Ammon's horn (tissue), 1 donor: Measurements from ENCODE around the gene LRP11.
"Not testable (repeated sequence)": the region's sequence is repeated elsewhere in the genome, so short reads cannot be mapped to it uniquely, and the experiment has no call there.

ENCODE experiments used
- DNase-seq: peaks from one replicate; pipeline ENCODE4 v3.0.0-alpha.2; 2016; ENCODE audit warnings: low spot score

The LRP11 gene

DNA sequence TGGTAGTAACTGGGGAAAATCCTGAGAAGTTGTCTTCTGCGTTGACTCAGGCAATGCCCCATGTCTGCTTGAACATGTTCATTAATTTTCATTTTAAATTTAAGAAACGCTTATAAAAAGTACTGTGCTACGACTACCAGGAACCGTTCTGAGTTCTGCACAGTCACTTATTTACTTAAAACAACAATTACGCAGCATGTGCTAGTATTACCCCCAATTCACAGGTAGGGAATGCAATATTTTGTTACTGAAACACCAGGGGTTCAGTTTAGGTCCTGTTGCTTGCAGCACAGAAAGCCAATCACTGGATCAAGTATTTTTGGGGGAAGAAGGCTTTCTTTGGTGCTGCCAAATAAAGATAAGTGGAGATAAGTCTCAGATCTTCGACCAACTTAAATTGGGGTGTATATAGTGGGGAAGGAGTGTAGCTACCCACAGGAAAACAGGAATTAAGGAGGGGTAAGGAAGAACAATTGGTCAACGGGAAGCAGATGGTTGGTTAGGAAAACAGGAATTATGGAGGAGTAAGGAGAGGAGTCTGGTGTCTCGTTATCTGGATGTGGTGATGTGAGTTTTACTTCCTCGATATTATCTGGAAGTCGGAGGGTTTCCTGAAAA, 5.2 kb upstream of the LRP11 start:
- DNase-seq = no peak

GRCh38 chr6:149867876-149868640, 3.9 kb upstream of the LRP11 start:
- no peak for DNase-seq

GRCh38 chr6:149864578-149865535, 698 bp upstream of the LRP11 start:
- DNase-seq = peak; percentile 81

DNA sequence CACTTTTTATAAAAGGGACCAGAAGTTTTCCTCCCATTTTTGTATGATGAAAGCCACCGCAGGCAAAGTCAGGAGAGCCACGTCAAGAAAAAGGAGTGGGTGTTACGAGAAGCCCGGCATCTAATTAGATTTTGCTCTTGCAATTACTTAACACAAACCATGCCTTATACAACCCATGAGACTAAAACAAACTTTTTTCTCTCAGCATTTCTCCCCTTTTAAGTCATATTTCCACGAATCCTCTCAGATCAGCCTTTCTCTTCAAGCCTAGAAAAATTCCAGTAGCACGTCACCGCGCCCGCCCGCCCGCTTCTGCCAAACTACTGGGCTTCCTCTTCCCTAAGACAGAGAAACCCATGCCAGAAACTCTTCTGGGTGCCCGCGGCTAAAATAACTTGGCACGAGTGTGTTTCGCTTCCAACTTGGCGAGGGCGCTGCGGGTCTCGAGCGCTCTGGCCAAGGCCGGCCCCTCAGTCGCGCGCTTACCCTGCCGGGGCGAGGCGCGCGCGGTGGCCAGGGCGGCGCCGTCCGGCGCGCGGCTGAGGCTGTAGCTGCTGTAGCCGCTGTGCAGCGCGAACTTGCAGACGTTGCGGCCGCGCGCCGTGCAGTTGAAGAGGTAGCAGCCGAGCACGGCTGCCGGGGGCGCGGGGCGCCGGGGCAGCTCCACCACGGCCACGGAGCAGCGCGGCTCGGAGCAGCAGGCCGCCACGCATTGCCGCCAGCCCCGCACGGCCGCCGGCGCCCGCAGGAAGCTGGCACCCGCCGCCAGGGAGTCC, 1.0 kb downstream of the LRP11 start:
- peak; percentile 71 for DNase-seq

DNA sequence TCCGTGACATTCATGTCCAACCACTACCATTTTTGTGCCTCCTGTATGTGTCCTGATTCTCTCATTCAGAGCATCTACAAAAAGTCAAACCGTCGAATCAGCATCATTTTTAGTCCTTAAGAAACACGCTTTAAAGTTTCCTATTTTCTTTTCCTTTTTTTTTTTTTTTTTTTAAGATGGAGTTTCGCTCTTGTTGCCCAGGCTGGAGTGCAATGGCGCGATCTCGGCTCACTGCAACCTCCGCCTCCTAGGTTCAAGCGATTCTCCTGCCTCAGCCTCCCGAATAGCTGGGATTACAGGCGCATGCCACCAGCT, 1.8 kb downstream of the LRP11 start:
- DNase-seq = not testable (repeated sequence)

DNA sequence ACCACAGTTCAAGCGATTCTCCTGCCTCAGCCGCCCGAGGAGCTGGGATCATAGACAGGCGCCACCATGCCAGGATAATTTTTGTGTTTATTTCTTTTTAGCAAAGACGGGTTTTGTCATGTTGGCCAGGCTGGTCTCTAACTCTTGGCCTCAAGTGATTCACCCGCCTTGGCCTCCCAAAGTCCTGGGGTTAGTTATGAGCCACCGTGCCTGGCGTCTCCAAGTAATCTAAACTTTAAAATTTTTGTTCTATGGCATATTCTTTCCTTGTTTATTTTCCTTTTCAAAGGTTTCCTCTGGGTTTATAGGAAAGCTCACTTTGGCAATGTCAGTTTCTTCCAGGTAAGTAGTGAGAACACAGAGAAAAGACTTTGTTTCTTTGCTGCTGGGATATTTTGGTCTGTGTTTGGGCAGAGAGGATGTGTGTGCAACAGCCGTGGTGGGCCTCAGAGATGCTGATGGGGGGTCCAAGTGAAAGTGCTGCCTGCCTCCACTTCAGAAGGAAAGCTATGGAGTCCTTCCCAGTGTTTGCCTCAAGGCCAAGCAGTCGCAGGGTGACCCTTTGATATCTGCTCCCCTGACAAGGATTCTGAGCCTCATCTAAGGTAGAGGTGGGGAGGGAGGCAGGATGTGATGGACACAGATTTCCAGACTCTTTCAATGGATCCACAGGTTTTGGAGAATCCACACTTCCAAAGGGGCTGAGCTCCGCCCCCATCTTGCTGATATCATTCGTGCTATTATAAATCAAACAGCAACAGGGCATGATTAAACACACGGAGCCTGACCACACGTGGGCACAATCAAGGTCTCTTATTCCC, 2.3 kb downstream of the LRP11 start:
- no peak for DNase-seq

GRCh38 chr6:149860834-149861602, 3.1 kb downstream of the LRP11 start:
- DNase-seq = no peak

DNA sequence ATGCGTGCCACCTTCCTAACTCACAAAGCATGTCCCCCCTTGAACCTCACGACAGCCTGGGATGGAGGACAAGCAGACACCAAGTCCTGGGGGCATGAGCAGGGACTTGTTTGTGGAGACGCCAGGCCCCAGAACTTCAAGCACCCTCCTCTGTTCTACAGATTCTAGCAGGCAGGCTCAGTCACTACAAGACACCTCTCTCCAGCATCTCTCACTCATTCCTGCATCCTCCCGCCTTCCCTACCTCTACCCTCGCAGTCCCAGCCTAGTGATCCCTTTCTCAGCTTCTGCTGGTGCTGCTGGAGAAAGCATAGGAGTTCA, 3.7 kb downstream of the LRP11 start:
- no peak for DNase-seq

DNA sequence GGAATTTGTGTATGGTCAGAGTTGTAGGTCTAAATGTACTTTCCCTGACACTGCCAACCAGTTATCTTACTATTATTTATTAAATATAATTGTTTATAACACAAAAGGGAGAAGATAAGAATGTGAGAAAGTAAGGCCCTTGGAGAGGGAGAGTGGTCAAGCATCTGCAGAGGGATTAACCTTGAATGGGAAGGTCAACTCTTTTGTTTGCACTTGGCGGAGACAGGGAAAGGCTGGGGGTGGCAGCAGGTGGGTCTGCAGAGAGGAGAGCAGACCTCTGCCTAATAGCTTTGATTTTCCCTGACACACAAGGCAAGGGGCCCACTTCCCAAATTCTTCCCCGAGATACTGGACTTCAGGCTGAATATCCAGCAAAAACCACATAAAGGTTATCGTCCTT, 4.2 kb downstream of the LRP11 start:
- DNase-seq = no peak

DNA sequence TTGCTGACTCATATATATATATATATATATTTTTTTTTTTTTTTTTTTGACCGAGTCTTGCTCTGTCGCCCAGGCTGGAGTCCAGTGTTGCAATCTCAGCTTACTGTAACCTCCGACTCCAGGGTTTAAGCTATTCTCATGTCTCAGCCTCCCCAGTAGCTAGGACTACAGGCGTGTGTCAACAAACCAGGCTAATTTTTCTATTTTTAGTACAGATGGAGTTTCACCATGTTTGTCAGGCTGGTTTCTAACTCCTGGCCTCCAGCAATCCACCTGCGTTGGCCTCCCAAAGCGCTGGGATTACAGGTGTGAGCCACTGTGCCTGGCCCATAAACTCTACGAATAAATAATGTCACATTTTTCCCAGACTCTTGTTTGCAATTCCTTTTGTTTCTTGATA, 4.8 kb downstream of the LRP11 start:
- no peak for DNase-seq

DNA sequence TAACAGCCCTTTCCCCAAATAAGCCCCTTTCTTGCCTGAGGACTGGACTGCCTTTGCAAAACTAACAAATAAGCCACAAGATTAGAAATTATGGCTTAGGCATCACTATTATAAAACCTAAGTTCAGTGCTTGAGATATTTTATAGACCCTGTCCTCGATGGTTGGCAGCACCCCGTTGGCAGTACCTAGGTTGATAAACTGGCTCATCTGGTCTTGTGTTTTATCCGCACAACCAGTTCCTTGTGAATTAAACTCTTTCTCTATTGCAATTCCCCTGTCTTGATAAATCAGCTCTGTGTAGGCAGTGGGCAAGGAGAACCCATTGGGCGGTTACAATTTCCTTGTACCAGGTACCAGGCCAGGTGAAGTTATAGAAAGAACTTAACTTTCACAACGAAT, 6.6 kb downstream of the LRP11 start:
- DNase-seq = no peak

- no peak for DNase-seq
These were observed 7.7 kb downstream of the LRP11 start for GRCh38 chr6:149856256-149856994.

GRCh38 chr6:149855741-149856140, 8.4 kb downstream of the LRP11 start:
- DNase-seq = no peak

DNA sequence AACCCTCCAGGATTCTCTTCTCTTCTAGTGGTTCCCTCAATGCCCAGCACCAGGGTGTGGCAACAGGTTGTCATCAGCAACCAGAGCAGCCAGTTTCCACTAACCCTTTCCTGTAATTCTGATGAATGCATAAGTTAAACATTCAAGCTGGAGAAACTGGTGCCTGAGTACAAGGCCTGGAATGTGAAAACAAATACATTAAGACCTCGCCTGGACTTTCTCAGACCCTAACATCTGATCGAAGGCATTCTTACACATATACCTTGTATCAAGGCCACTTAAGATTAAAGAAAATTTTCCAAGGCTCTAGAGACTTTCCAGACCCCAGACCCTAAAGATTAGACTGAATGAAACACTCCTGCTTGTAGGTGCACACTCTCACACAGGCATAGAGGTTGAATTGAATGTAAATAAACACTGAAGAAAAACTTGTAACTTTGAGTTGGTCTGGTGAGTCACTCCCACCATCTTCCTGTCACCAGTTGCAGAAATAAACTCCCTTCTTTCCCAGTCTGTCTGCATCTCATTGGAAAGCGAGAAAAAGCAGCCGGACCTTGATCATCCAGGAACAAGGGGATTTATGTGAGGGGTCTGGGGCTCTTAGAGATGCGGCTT, 9.0 kb downstream of the LRP11 start:
- DNase-seq = no peak

GRCh38 chr6:149854532-149854931, 9.6 kb downstream of the LRP11 start:
- no peak for DNase-seq

GRCh38 chr6:149854017-149854416, 10.1 kb downstream of the LRP11 start:
- not testable (repeated sequence) for DNase-seq

GRCh38 chr6:149852881-149853280, 11.3 kb downstream of the LRP11 start:
- no peak for DNase-seq

GRCh38 chr6:149852180-149852579, 12.0 kb downstream of the LRP11 start:
- DNase-seq = no peak

DNA sequence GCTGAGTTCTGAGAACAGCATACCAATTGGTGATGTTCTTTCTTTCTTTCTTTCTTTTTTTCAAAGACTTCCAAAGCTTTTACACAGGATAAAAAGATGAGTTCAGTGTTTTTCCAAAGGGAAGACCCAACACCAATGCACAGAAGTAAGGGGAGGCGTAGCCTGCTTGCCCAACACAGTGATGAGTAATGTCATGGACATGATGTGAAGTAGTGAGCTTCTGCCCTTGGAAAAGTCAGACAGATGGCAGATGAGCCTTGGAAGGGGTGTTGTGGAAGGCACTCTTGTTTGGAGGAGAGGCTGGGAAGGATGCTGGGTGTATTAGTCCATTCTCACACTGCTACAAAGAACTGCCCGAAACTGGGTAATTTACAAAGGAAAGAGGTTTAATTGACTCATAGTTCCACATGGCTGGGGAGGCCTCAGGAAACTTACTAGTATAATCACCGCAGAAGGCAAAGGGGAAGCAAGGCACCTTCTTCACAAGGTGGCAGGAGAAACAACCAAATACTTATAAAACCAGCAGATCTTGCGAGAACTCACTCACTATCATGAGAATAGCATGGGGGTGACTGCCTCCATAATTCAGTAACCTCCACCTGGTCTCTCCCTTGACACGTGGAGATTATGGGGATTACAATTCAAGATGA, 12.6 kb downstream of the LRP11 start:
- DNase-seq = no peak
